ENCODE data around the gene UBA5.
A peak's percentile ranks its signal among the peaks of the same experiment; 100 is the strongest.
"Not testable (repeated sequence)": the region's sequence is repeated elsewhere in the genome, so short reads cannot be mapped to it uniquely, and the experiment has no call there.

The UBA5 gene

DNA sequence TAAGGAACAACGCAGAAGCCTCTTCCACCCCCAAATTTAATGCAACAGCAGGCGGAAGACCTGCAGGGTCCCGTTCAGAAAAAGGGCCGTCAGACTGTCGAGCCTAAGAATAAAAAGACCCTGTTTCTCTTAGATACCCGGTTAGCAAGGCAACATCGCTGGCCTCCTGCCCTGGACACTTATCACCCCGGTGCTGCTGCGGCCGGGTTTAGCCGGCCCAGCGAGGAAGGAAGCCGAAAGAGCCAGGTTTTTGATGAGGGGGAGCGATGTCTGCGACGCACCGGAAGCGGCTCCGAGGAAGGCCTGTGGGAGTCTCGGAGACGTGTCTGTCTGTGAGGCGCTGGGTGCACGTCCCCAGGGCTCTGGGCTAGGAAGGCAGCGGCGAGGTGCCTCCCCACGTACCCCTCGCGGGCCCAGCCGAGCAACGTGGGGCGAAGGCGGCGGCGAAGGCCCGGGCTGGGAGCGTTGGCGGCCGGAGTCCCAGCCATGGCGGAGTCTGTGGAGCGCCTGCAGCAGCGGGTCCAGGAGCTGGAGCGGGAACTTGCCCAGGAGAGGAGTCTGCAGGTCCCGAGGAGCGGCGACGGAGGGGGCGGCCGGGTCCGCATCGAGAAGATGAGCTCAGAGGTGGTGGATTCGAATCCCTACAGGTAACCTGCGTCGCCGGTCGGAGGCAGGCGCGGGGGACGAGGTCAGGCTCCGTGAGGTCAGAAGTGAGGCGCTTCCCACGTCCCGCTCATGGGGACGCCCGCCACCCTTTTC is at the start of gene UBA5:
TSS of gene UBA5 (plus strand) at position 278 of the 759 bp plus-strand sequence. CDS start at position 487, 209 bp downstream.
- peak; percentile 39 to 59 (median 42) for DNase-seq (ENCODE audit: low read depth in 3 of 3)

DNA sequence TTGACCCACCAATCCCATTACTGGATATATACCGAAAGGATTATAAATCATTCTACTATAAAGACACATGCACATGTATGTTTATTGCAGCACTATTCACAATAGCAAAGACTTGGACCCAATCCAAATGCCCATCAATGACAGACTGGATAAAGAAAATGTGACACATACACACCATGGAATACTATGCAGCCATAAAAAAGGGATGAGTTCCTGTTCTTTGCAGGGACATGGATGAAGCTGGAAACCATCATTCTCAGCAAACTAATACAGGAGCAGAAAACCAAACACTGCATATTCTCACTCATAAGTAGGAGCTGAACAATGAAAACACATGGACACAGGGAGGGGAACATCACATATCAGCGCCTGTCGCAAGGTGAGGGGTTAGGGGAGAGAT is 44.8 kb upstream of the UBA5 start:
- DNase-seq (ENCODE audit: low read depth in 3 of 3) = not testable (repeated sequence)

DNA sequence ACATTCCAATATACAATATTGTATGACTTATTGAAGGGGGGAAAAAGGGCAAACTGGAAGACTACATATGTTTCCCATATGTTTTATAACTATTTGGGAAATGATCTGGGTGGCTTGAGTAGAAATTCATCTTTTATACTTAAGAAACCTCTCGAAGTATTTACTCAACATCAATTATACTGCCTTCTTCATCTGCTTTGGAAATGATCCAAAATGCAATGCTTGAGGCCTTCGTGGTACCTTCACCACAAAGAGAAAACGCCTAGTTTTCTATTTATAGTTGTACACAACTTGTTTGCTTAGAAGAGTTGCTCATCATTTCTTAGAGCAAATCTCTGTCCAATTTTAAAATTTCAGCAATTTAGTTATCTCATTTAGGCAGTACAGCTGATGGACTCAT is 44.2 kb upstream of the UBA5 start:
- DNase-seq (ENCODE audit: low read depth in 3 of 3) = no peak

DNA sequence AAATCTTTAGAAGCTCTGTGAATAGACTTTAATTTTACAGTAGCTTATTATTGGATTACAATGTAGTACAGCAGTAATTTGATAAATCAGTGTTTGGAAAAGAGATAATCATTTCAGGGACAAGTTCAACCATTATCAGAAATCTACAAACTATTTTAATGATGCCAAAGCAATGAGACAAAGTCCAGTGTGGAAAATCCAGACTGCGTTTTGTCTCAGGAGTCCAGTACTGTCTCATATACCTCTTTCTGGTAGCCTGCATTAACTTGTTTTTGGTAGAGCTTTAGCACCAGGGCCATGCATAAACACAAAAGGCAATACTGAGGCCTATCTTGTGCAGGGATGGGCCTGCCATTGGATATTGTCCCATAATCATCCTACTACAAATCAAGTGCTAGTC is 43.3 kb upstream of the UBA5 start:
- no peak for DNase-seq (ENCODE audit: low read depth in 3 of 3)

DNA sequence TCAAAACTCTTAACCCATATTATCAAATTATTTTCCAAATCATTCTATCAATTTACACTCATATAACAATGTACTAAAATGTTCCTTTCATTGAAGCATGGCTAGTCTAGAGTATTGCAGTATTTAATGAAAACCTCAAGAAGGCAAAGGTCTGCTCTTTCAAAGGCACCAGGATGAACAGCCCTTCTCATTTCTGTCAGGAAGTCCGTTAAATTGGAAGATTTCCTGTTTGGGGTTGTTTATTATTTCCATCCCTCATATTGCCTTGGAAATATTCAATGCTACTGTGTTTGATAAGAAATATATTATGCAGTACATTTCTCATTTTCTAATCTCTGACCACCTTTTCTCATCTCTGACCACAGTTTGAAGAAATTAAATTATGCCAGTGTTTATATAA is 38.0 kb upstream of the UBA5 start:
- no peak for DNase-seq (ENCODE audit: low read depth in 3 of 3)

DNA sequence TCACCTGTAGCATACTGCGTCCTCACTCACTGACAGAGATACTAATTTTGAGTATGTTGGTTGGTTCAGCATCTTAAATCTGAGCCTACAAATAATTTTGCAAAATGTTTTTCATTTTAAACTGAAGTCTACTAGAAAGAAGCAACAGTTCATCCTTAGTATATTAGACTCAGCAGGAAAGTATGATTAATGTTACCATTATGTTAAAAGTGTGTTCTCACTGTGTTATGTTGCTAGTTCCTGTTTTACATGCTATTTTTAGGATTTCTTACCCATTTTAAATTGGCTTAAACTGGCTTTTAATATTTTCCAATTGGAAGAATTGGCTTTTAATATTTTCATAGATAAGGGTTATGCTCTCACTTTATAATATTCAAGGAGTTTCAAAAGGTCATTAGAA is 37.4 kb upstream of the UBA5 start:
- no peak for DNase-seq (ENCODE audit: low read depth in 3 of 3)

DNA sequence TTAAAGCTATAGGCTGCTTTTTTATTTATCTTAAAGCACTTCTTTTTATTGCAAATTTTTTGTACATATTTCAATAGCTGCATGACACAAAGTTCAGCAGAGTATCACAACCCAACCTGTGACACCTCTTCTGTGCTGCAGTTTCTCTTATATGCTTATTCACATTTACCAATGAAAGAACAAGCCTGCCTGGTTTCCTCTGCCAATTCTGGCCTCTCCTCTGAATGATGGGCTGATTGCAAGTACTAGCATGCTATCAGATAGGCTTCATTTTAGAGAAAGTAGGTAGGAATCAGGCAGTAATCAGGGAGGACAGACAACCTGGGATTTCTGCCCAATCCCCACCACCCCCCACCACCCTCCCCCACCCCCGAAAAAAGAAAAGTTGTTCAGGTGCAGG is 36.5 kb upstream of the UBA5 start:
- DNase-seq (ENCODE audit: low read depth in 3 of 3) = no peak

DNA sequence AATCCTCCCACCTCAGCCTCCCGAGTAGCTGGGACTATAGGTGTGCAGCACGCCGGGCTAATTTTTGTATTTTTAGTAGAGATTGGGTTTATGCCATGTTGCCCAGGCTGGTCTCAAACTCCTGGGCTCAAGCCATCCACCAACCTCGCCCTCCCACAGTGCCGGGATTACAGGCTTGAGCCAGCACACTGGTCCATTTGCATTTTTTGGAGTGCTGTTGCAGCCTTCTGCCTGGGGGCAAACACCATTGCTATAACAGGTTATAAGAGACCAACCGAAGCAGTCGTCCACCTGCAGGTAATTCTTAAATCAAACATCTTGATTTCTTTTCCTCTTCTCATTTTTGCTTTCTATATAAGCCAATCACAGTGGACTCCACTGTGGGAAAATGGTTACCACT is 35.3 kb upstream of the UBA5 start:
- DNase-seq (ENCODE audit: low read depth in 3 of 3) = no peak

DNA sequence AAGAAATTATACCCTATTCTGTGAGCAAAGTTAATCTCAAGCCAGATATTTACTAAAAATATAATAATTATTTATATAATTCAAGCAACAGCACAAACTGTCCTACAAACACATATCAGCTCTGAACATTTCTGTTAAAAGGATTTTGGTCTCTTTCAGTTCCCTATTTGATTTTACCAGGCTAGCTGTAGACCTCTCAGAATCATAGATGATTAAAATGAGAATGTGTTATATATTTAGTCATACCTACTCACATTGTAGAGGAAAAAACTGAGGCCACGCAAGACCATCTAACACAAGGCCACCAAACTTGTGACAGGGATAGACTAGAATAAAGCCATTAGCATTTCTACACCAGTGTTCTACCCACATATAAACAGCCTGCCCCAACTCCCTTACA is 34.5 kb upstream of the UBA5 start:
- no peak for DNase-seq (ENCODE audit: low read depth in 3 of 3)

DNA sequence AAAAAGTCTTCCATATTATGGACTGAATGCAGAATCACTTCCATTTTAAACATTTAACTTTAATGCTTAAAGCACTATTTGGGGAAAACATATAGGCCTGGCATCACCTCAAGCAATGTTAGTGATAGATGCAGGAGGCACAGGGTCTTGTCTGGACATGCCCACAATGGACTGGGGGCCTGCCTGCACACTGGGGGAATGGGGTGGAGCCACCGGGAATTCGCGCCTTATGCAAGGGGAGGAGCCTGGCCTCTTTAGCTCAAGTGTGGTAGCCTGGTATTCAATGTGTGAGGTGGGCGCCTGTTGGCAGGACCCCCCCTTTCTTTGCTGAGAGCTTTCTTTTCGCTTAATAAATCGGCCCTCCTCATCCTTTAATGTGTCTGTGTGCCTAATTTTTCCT is 33.2 kb upstream of the UBA5 start:
- DNase-seq (ENCODE audit: low read depth in 3 of 3) = no peak

DNA sequence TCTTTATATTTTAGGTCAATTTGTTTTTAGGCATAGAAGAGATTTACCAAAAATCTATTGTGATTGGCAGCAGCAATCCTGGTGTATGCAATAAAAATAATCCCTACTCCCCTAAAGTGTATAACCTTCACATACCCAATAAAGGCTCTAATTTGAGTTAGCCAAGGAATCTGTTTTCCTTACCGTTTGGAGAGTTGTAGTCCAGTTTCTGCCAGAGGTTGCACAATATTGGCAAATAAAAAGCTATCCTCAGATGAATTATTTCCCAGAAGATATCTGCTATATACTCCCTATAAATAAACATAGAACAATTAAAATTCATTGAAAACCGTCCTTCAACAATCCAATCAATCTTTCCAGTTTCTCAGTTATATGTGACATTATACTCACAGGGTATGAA is 32.0 kb upstream of the UBA5 start:
- DNase-seq (ENCODE audit: low read depth in 3 of 3) = no peak

DNA sequence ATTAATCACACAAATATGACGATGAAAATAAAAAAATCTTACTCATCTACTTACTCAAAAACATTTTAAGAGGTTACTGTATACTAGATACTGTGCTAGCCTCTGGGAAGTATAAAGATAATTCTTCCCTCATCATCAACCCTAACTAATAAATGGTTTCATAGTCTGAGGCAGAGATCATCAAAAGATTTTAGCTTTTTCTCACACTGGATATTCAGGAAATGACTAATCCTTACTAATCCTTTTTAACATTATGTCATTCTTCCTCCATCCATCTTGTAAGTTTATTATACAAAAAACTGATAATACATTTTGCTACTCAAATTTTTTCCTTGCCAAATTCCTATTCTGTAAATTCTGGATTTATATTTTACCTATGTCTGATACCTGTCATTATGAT is 30.2 kb upstream of the UBA5 start:
- no peak for DNase-seq (ENCODE audit: low read depth in 3 of 3)

DNA sequence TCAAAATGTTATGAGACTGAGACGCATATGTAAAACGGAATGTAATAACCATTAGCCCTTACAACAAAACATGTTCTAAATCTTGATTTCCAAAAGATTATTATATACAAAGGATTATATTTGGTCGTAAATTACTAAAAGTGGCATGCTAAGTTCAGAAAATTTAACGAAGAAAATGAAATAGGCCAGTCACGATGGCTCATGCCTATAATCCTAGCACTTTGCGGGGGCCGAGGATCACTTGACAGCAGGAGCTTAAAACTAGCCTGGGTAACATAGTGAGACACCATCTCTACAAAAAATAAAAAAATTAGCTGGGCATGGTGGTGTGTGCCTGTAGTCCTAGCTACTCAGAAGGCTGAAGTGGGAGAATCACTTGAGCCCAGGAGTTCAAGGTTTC is 29.5 kb upstream of the UBA5 start:
- no peak for DNase-seq (ENCODE audit: low read depth in 3 of 3)

DNA sequence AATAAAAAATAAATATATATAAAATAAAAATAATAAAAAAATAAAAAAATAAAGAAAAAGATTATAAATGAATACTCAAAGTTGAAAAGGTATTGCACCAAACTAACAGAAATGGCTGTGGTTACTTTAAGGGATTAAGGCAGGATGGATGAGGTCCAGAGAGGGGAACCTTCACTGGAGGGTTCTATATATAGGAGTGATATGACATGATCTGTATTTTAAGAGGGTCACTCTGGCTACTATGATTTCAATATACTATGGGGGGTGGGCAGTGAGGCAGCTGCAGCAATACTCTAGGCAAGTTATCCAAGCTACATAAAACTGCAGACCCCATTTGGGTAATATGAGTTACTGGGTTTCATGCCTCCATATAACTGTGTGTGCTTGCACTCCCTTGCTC is 25.1 kb upstream of the UBA5 start:
- no peak for DNase-seq (ENCODE audit: low read depth in 3 of 3)

DNA sequence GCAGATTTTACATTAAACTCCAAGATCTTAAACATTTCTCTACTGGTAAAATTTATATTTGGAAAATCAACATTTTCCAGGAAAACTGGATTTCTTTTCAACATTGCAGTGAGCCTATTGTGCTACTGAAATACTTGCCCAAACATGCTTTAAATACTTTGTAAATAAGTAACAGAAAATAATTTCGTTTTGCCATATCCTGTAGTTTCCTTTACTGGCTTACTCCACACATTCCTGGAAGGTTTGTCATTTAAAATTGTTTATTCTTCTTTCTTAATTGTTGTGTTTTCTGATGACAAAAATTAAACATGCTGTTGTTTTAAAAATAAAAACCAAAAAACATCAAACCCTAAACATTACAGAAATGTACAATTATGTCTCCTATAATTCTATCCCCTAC is 22.5 kb upstream of the UBA5 start:
- no peak for DNase-seq (ENCODE audit: low read depth in 3 of 3)

DNA sequence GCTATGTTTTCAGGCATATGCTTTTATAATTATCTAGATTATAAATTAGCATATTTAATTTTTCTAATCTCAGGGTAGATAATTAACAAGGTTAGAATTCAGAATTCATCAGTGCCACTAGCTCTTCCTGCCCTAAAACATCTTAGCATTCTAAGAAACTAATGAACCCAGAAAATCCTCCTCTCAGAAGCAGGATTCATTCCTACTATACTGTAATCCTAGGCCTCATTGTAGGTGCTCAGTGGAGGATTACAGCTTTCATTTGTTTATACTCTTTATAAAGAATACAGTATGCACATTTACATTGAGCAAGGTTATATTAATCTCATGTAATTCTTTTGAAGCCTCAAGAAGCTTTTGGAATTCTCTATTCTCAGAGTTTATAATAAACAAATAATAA is 21.4 kb upstream of the UBA5 start:
- DNase-seq (ENCODE audit: low read depth in 3 of 3) = no peak

DNA sequence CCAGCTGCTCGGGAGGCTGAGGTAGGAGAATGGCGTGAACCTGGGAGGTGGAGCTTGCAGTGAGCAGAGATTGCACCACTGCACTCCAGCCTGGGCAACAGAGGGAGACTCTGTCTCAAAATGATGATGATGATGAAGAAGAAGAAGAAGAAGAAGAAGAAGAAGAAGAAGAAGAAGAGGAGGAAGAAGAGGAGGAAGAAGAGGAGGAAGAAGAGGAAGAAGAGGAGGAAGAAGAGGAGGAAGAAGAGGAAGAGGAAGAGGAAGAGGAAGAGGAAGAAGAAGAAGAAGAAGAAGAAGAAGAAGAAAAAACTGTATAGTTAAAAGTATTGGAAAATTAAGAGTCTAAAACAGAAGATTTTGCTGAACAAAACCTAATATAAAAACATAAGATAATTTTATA is 18.7 kb upstream of the UBA5 start:
- not testable (repeated sequence) for DNase-seq (ENCODE audit: low read depth in 3 of 3)

DNA sequence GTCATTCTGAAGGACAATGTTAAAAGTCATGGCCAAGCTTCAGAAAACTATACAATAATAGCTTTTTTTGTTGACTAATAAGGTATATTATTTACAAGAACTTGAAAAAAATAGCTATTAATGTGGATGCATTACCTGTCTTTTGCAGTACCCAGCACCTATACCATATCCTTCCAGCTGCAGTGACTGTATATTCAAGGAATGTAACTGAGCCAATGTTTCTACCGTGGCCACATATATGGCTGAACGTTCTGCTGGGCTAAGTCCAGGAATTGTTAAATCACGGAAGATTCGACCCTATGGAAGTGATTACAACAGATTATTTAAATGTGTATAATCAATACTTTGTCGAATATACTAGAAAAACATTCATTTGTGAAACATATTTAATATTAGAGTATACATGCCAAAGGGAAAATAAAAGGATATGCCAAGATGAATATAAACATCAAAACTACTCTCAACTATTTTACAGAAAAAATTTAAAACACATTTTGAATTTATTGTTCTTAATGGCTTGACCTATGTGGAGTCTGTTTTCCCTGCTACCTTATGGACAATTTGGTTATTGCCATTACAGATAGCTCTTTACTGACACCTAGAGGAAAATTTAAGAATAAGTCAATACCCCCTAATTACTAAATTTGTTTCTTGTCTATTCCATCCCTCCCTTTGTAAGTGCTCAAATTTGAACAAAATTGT is 18.1 kb upstream of the UBA5 start:
- no peak for DNase-seq (ENCODE audit: low read depth in 3 of 3)

DNA sequence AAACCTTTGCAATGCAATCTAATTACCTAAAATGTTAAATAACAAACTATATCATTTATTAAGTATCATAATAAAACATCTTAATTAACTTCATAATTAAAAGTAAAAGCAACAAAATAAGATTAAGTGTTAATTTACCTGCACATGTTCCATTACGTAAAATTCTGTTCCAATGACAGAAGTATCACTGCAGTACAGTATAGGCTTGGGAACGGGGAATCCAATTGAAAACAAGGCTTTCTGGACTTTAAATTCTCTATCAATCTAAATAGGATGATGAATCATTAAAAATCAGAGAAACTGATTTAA is 17.6 kb upstream of the UBA5 start:
- no peak for DNase-seq (ENCODE audit: low read depth in 3 of 3)

DNA sequence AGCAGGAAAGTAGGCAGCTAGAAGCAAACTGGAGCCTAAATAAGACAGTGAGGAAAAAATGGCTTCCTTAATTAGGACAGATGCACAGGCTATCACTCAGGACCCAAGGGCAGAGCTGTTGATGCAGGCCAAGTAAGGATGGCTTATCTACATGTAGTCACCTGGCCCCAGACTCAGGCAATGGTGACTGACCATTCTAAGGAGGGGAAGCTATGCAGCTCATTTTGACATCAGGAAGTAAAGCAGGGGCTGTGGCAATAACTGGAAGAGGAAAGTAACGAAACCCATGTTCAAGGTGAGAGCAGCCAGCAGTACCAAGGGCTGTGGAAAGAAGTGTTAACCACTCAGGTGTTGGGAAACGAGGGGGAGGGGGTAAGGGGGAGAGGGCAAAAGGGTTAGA is 16.8 kb upstream of the UBA5 start:
- DNase-seq (ENCODE audit: low read depth in 3 of 3) = no peak

DNA sequence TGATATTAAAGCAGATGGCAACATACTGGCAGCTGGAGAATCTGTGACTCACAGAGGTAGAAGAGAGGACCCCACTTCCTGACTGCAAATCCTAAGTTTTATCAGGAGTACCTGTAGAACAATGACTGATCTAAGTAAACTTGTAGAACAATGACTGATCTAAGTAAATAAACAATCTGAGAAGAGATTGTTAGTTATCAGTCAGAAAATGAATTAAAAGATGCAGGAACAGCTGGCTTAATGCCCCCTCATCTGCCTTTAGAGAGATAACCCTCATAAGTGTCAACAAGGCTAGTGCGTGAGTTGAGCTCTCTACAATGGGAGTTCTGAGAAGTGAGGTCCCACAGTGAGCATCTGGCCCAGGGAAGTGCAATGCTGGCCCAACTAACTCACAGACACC is 15.1 kb upstream of the UBA5 start:
- DNase-seq (ENCODE audit: low read depth in 3 of 3) = no peak

DNA sequence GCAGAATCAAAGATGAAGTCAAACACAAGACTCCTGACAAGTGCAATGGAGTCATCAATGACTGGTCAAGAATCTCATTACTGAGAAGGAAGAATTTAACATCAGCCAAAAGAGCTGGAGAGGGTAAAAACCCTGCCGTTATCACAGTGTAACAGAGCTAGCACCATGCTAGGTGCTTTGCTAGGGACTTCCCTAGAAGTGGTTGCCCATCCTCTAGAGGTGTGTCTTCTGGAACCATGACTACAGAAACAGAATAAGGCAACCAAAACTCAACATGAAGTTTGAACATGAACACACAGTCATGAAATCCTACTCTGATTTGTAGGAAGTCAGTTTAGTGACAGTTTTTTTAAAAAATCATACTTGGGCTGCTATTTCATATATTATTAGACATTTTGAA is 10.0 kb upstream of the UBA5 start:
- DNase-seq (ENCODE audit: low read depth in 3 of 3) = no peak

DNA sequence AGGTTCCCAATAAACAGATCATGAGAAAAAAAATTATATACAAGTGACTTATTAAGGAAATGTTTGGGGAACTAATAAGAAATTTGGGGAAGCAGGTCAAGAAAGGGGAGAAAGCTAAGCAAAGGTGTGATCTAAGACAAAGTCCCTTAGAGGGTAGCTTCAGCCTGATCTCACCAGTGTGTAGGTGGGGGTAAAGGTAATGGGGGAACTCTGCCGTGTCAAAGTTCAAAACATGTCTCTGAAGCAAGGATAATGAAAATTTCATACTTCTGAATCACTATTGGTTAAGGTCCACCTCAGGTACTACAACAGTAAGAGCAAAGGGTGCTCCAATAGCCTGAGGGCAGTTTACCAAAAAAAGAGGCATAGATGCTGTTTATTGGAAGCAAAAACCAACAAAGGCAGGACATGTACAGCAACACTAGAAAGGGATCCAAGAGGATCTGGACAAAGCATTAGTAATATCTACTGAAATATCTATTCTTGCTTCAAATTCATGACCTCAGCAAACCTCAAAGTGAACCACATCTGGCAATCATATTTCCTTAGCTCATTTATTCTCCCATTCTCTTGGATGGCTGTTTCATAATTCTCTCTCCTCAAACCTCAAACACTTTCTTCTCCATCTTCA is 7.4 kb upstream of the UBA5 start:
- no peak for DNase-seq (ENCODE audit: low read depth in 3 of 3)

Measured in stimulated activated CD4-positive, alpha-beta T cell treated with anti-CD3 and anti-CD28 coated beads, TNF-alpha, amount 100 ng/mL, for 4 hours (primary cell).